Uterus (tissue), 2 donors: ENCODE data around the gene MS4A10.

Source experiments
- CTCF ChIP-seq, 4 experiments: fragments of 200-600 bp in 2 of 4; fragments of 450-650 bp in 2 of 4; sonication (generic) in 2 of 4; IDR thresholded peaks; one replicate each; pipeline ENCODE4 v1.5.1; 2016 to 2019; ENCODE audit warnings: antibody characterized with exemption in 4 of 4, mild to moderate bottlenecking in 2 of 4, moderate library complexity in 1 of 4
- POLR2A ChIP-seq, 2 donors: fragments of 450-650 bp; IDR thresholded peaks; one replicate each; pipeline ENCODE4 v1.6.1; 2016; ENCODE audit warnings: antibody characterized with exemption in 2 of 2, mild to moderate bottlenecking in 1 of 2, moderate library complexity in 1 of 2

GRCh38 chr11:60785806-60786361 is 751 bp downstream of the MS4A10 start:
- TF ChIP-seq CTCF (IDR thresholded peaks at IDR 0.05), result no peak
- no peak for TF ChIP-seq POLR2A (IDR thresholded peaks at IDR 0.05)
